H9 (cell line): ENCODE results near the gene MED8. TPM values are rescaled to one million over a fixed set of nuclear protein-coding genes. Genes with fewer than 3 reads are reported as not detected.

ENCODE experiments used
- DNase-seq: peaks from one replicate; pipeline ENCODE4 v3.0.0-alpha.2; 2017
- H2AFZ ChIP-seq: one replicate; pipeline ENCODE4 v1.6.1; 2013; ENCODE audit warnings: mild to moderate bottlenecking, low read length, control low read depth, moderate library complexity
- H2AK5ac ChIP-seq: 2 replicates; pipeline ENCODE4 v1.6.1; 2013; ENCODE audit warnings: low read length, control low read depth, mixed read lengths; ENCODE audit not compliant: insufficient read length
- H2BK120ac ChIP-seq: one replicate; pipeline ENCODE4 v1.6.1; 2013; ENCODE audit warnings: low read depth, mild to moderate bottlenecking, low read length, control low read depth, inconsistent platforms; ENCODE audit not compliant: poor library complexity, severe bottlenecking
- H2BK12ac ChIP-seq: 2 replicates; pipeline ENCODE4 v1.6.1; 2013; ENCODE audit warnings: low read length, control low read depth, mixed read lengths, low read depth; ENCODE audit not compliant: insufficient read length
- H2BK15ac ChIP-seq: 2 replicates; pipeline ENCODE4 v1.6.1; 2013; ENCODE audit warnings: low read depth, low read length, control low read depth
- H2BK20ac ChIP-seq: one replicate; pipeline ENCODE4 v1.6.1; 2013; ENCODE audit warnings: low read depth, mild to moderate bottlenecking, low read length, control low read depth, inconsistent platforms; ENCODE audit not compliant: poor library complexity, severe bottlenecking
- H2BK5ac ChIP-seq: 2 replicates; pipeline ENCODE4 v1.6.1; 2013; ENCODE audit warnings: low read length, control low read depth, mixed read lengths; ENCODE audit not compliant: insufficient read length
- H3K14ac ChIP-seq: 2 replicates; pipeline ENCODE4 v1.6.1; 2013; ENCODE audit warnings: low read length, control low read depth; ENCODE audit not compliant: insufficient read depth
- H3K18ac ChIP-seq: 2 replicates; pipeline ENCODE4 v1.6.1; 2013; ENCODE audit warnings: low read depth, mild to moderate bottlenecking, mixed read lengths, low read length, control low read depth; ENCODE audit not compliant: insufficient read length
- H3K23ac ChIP-seq: 2 replicates; pipeline ENCODE4 v1.6.1; 2013; ENCODE audit warnings: low read length, control low read depth, mixed read lengths, low read depth; ENCODE audit not compliant: insufficient read length
- H3K23me2 ChIP-seq: 2 replicates; pipeline ENCODE4 v1.6.1; 2013; ENCODE audit warnings: low read depth, mild to moderate bottlenecking, mixed read lengths, low read length, control low read depth; ENCODE audit not compliant: insufficient read length, poor library complexity, severe bottlenecking
- H3K27ac ChIP-seq: 2 replicates; pipeline ENCODE4 v1.5.1; 2013; ENCODE audit warnings: low read length, control low read depth, mixed read lengths, low read depth; ENCODE audit not compliant: insufficient read length
- H3K27me3 ChIP-seq: 2 replicates; pipeline ENCODE4 v1.6.1; 2013; ENCODE audit warnings: low read length, control low read depth, inconsistent platforms; ENCODE audit not compliant: insufficient read depth
- H3K4ac ChIP-seq: 2 replicates; pipeline ENCODE4 v1.6.1; 2013; ENCODE audit warnings: low read depth, mild to moderate bottlenecking, control low read depth, inconsistent platforms, low read length, moderate library complexity
- H3K4me1 ChIP-seq: 2 replicates; pipeline ENCODE4 v1.6.1; 2013; ENCODE audit warnings: low read length, control low read depth, inconsistent platforms; ENCODE audit not compliant: insufficient read depth
- H3K4me2 ChIP-seq: 2 replicates; pipeline ENCODE4 v1.6.1; 2013; ENCODE audit warnings: low read length, control low read depth, mixed read lengths; ENCODE audit not compliant: insufficient read length, insufficient read depth
- H3K56ac ChIP-seq: 2 replicates; pipeline ENCODE4 v1.6.1; 2013; ENCODE audit warnings: low read depth, mild to moderate bottlenecking, mixed read lengths, low read length, control low read depth; ENCODE audit not compliant: insufficient read length
- H3K79me1 ChIP-seq: 2 replicates; pipeline ENCODE4 v1.6.1; 2013; ENCODE audit warnings: low read depth, mild to moderate bottlenecking, moderate library complexity, low read length, control low read depth, inconsistent platforms; ENCODE audit not compliant: insufficient read depth, poor library complexity, severe bottlenecking
- H3K79me2 ChIP-seq: 2 replicates; pipeline ENCODE4 v1.6.1; 2013; ENCODE audit warnings: low read length, control low read depth, inconsistent platforms; ENCODE audit not compliant: insufficient read depth
- H3K9ac ChIP-seq: 2 replicates; pipeline ENCODE4 v1.6.1; 2013; ENCODE audit warnings: low read length, control low read depth, mixed read lengths; ENCODE audit not compliant: insufficient read length; ENCODE audit errors: extremely low read depth
- H3K9me3 ChIP-seq: one replicate; pipeline ENCODE4 v1.6.1; 2013; ENCODE audit warnings: low read depth, low read length, inconsistent platforms; ENCODE audit not compliant: control insufficient read depth
- H3T11ph ChIP-seq: one replicate; pipeline ENCODE4 v1.6.1; 2013; ENCODE audit warnings: mild to moderate bottlenecking, low read length, control low read depth, inconsistent platforms
- H4K20me1 ChIP-seq: one replicate; pipeline ENCODE4 v1.6.1; 2013; ENCODE audit not compliant: control insufficient read depth, insufficient read length, insufficient read depth
- H4K5ac ChIP-seq: 2 replicates; pipeline ENCODE4 v1.6.1; 2013; ENCODE audit warnings: low read depth, mild to moderate bottlenecking, mixed read lengths, low read length, control low read depth; ENCODE audit not compliant: insufficient read length
- H4K8ac ChIP-seq: replicated peaks from 2 replicates; pipeline ENCODE4 v1.6.1; 2013; ENCODE audit warnings: low read length, control low read depth, mixed read lengths, low read depth; ENCODE audit not compliant: insufficient read length
- H4K91ac ChIP-seq: 2 replicates; pipeline ENCODE4 v1.6.1; 2013; ENCODE audit warnings: low read depth, mild to moderate bottlenecking, moderate library complexity, mixed read lengths, low read length, control low read depth; ENCODE audit not compliant: insufficient read length
- H3K27ac Mint-ChIP-seq, 3 experiments: 2 replicates in 2 of 3; 3 replicates in 1 of 3; pipeline ENCODE4 v1.8.0; 2020 to 2021; ENCODE audit warnings: mixed read lengths in 3 of 3, mild to moderate bottlenecking in 1 of 3, moderate library complexity in 1 of 3
- H3K27me3 Mint-ChIP-seq: 2 replicates; pipeline ENCODE4 v1.8.0; 2021; ENCODE audit warnings: low read depth, mild to moderate bottlenecking, moderate library complexity, mixed read lengths
- H3K36me3 Mint-ChIP-seq, 3 experiments: 2 replicates in 2 of 3; 3 replicates in 1 of 3; pipeline ENCODE4 v1.8.0; 2020 to 2021; ENCODE audit warnings: low read depth in 3 of 3, mixed read lengths in 3 of 3; ENCODE audit not compliant: insufficient read depth in 1 of 3
- H3K4me1 Mint-ChIP-seq, 2 experiments: 2 replicates each; pipeline ENCODE4 v1.8.0; 2020; ENCODE audit warnings: mixed read lengths in 2 of 2
- H3K4me3 Mint-ChIP-seq, 2 experiments: 2 replicates in 1 of 2; 3 replicates in 1 of 2; pipeline ENCODE4 v1.8.0; 2020 to 2021; ENCODE audit warnings: mild to moderate bottlenecking in 2 of 2, mixed read lengths in 2 of 2, moderate library complexity in 1 of 2
- H3K9me3 Mint-ChIP-seq, 2 experiments: 2 replicates in 1 of 2; 3 replicates in 1 of 2; pipeline ENCODE4 v1.8.0; 2020; ENCODE audit warnings: mild to moderate bottlenecking in 2 of 2, mixed read lengths in 2 of 2, moderate library complexity in 1 of 2
- CTCF ChIP-seq: fragments of 200-600 bp; sonication (generic); conservative IDR thresholded peaks from 3 replicates; pipeline ENCODE4 v1.8.0; 2021; ENCODE audit warnings: antibody characterized with exemption, mild to moderate bottlenecking
- WGBS: extraction: QIAGEN DNeasy Blood & Tissue Kit; methylation state at CpG from one replicate; pipeline ENCODE4 v1.1.7; 2013; ENCODE audit warnings: missing lambda C conversion rate, low lambda C conversion rate, mixed read lengths; ENCODE audit not compliant: insufficient read length; ENCODE audit errors: extremely low coverage; 5-methylcytosine and 5-hydroxymethylcytosine counted together
- total RNA-seq: library from RNA; stranded (reverse); gene quantifications from 2 replicates; pipeline ENCODE4 v1.2.1, GENCODE V29; 2021

MED8 gene
- total RNA-seq, 1 experiment from 2014 or later = 23.0 TPM

GRCh38 chr1:43438006-43438405 is 48.4 kb upstream of the MED8 start:
- H3K9me3 Mint-ChIP-seq = no peaks in the 10 kb centered on the region
- H4K8ac ChIP-seq = no peak overlapping the region
- no peak overlapping the region; a peak in 2 of 7 replicates for H3K27ac Mint-ChIP-seq
- H4K5ac ChIP-seq = no peak overlapping the region
- no peak overlapping the region for H2AK5ac ChIP-seq
- H3K4me1 ChIP-seq = no peaks in the 10 kb centered on the region
- H3K36me3 Mint-ChIP-seq = peaks cover 4 to 38% (median 21%) of the 10 kb centered on the region in 3 experiments; a peak in 6 of 7 replicates
- no peaks in the 10 kb centered on the region for H4K20me1 ChIP-seq
- no peak overlapping the region for H2BK5ac ChIP-seq
- H3T11ph ChIP-seq = no peak overlapping the region
- H3K27me3 Mint-ChIP-seq = no peaks in the 10 kb centered on the region
- H3K4me2 ChIP-seq = no peak overlapping the region
- no peak overlapping the region for H2BK120ac ChIP-seq
- no peak overlapping the region for H2AFZ ChIP-seq
- H3K4ac ChIP-seq = no peak overlapping the region
- no peak overlapping the region for H3K27ac ChIP-seq
- H4K91ac ChIP-seq = no peak overlapping the region
- H3K27me3 ChIP-seq = no peaks in the 10 kb centered on the region
- H2BK12ac ChIP-seq = no peak overlapping the region
- no peak overlapping the region for H2BK20ac ChIP-seq
- no peak overlapping the region for H3K9ac ChIP-seq
- no peaks in the 10 kb centered on the region for H3K23me2 ChIP-seq
- H3K9me3 ChIP-seq = no peaks in the 10 kb centered on the region
- no peak overlapping the region for H3K56ac ChIP-seq
- H3K23ac ChIP-seq = no peak overlapping the region
- no peaks in the 10 kb centered on the region for H3K79me2 ChIP-seq
- no peaks in the 10 kb centered on the region for H3K4me1 Mint-ChIP-seq
- H2BK15ac ChIP-seq = no peak overlapping the region
- H3K18ac ChIP-seq = no peak overlapping the region
- no peak for TF ChIP-seq CTCF
- H3K4me3 Mint-ChIP-seq = no peak overlapping the region
- DNase-seq = no peak
- no CpG with 5 or more reads among the region's 3 CpGs for WGBS
- H3K79me1 ChIP-seq = no peaks in the 10 kb centered on the region
- no peak overlapping the region for H3K14ac ChIP-seq
